NCI-H128 (cell line): ENCODE data around the gene LILRB4.
"Not testable (repeated sequence)": the region's sequence is repeated elsewhere in the genome, so short reads cannot be mapped to it uniquely, and the experiment has no call there.

Source experiments
- DNase-seq: peaks from one replicate; lab custom pipeline; 2025; ENCODE audit not compliant: unreplicated experiment; lab: John Stamatoyannopoulos, UW

Gene LILRB4

DNA sequence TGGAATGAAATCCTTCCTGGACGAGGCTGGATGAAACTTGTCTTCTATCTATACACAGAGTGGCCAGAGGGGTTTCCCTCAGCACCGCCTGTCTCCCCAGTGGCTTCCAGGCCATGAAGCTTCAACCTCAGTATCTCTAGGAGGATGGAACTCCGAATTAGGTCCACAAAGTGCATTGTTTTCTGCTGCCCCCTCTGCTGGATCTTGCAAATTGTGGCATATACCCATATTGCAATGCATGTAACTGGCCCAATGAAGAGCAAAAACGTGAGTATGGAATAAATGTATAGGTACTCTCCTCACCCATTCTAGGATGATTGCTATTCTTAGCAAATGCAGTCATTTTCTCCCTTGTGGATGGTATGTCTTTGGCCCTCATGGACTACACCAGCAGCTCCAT is 14.7 kb upstream of the LILRB4 start:
- DNase-seq, result no peak

DNA sequence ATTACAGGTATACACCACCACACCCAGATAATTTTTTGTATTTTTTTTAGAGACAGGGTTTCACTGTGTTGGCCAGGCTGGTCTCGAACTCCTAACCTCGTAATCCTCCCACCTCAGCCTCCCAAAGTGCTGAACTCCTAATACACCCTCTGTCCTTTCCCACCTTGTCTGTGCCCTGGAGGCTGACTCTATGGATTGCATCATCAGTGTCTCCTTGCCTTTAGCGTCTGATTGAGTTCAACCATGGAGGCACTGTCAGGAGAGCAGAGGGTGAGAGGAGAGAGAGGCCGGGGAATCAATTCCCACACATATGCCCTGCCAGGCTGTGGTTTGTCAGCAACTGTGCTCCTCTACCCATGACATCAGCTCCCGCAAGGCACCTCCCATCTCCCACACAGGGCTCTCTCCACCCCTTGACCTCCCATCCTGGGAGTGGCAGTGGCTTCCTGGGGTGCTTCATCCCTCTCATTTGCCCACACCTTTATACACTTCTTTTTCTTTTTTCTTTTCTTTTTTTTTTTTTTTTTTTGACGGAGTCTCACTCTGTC is 12.6 kb upstream of the LILRB4 start:
- no peak for DNase-seq

DNA sequence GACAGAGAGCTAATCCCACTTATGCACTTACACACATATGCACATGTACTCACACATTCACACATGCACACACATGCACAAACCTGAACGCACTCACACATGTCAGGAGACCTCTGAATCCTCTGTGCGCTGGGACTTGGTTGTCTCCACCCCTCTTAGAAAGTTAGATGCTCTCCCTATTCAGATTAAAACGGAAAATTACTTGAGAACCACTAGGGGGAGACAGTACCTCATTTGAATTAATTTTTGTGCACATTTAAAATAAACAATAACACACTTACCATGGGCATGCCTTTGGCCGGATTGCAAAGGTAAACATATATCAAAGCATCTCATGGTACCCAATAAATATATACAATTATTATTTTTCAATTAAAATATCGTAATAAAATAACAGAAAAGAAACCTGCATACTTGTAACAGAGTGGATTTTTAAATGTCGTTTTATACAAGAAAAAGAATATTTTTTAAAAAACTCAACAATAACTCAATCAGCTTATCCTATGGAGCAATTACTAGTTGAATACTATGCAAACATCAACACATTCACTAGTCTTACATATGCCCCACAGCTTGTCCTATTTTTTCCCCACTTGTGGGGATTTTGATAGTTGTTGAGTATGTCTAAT is 9.5 kb upstream of the LILRB4 start:
- DNase-seq, result no peak

DNA sequence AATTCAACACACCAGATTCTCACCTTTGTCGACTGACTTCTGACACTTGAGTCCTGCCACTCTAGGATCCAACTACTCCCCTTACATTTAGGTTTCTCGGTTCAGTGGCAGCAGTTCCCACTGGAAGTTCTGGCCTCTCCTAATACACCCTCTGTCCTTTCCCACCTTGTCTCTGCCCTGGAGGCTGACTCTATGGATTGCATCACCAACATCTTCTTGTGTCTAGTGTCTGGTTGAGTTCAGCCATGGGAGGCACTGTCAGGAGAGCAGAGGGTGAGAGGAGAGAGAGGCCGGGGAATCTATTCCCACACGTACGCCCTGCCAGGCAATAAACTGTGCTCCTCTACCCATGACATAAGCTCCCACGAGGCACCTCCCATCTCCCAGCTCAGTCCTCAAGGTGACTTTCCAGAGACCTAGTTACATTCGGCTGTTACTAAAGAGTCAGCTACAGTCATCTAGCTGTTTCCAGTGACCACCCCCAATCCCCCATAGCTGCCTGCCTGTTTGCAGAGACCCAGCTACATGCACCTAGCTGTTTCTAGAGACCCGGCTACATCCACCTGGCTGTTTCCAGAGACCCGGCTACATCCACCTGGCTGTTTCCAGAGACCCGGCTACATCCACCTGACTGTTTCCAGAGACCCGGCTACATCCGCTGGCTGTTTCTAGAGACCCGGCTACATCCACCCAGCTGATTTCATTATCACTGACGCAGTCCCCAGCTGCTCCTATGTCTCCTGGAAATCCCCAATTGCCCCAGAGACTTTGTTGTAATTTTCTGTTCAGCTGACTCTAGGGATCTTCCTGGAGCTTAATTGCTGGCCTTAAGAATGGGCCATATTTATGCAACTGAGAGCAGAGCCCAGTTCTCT is 8.1 kb upstream of the LILRB4 start:
- DNase-seq, result no peak

DNA sequence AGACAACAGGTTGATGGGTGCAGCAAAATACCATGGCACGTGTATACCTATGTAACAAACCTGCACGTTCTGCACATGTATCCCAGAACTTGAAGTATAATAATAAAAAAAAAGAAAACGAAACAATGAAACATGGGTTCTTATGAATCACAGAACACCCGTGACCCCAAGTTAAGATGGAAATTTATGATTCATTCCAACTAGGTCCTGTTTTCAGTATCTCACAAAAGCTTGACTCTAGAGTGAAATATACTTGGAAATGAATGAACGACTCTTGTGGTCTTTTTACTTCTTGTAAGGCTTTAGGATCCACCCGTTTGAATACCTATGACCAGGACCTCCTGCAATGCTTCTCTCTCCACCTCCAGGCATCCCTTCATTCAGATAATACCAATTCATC is 3.5 kb upstream of the LILRB4 start:
- DNase-seq, result no peak

DNA sequence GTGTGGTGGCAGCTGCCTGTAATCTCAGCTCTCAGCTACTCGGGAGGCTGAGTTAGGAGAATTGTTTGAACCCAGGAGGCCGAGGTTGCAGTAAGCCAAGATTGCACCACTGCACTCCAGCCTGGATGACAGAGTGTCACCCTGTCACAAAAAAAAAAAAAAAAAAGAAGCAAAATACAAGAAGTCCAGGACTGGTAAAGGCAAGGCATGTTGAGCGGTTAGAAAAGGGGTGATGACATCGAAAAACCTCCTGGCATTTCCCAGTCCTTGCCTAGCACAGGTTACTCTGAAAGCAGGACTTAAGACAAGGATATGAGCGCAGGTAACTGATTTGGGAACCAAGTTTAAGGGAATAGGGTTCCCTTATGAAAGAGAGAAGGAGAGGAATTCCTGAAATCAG is 2.5 kb upstream of the LILRB4 start:
- DNase-seq, result no peak

DNA sequence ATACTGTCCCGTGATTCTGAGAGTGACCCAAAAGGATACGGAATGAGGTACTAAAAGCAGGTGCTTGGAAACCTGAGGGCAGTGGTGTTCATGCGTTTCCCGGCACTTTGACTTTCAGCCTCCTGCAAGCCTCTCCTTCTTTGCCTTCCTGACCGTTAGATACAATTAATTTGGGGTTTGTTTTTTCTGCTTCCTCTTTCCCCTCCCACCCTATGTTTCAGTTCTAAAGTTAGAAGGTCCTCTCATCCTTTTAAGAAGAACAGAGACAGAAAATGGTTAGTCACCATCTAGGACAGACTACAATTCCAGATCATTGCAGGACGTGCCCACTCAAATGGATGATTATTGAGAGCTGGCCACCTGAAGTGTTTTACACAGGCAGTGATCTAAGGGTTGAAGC is 1.8 kb upstream of the LILRB4 start:
- DNase-seq, result no peak

DNA sequence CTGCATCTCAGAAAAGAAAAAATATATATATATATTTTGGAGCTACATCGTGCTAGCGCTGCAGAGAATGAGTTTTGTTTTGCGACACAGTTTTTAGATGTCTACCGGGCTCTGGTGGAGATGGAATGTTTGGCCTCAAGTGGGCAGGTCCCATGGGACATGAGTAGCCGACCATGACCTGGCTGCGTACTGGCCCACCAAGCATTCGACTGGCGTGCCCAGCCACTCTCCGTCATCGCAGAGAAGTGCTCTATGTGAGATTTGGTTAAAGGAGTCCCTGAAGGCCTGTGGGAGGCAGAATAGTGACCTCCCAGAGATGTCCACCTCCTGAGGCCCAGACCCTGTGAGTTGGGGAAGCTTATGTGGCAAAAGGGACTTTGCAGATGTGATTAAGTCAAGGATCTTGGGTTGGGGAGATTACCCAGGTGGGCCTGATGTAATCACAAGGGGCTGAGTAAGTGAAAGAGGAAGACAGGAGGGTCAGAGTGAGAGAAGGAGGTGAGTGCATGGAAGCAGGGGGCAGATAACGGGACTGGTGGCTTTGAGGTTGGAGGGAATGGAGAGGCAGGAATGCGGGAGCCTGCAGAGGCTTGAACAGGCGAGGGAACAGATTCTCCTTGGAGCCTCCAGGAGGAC is 821 bp upstream of the LILRB4 start:
- no peak for DNase-seq

DNA sequence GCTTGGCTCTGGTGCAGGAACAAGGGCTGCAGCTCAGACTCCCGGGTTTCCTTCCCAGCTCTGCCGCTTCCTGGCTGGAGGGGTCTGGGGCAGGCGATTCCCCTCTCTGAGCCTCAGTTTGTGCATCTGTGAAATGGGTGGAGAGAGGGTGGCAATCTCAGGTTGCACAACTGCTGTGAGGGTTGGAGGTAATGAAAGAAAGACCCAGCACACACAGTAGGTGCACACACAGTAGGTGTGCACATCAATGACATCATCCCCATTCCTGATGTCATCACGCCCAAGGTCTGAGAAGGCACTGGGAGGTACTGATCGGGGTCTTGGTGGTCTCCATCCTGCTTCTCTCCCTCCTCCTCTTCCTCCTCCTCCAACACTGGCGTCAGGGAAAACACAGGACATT is 2.7 kb downstream of the LILRB4 start:
- DNase-seq, result no peak

DNA sequence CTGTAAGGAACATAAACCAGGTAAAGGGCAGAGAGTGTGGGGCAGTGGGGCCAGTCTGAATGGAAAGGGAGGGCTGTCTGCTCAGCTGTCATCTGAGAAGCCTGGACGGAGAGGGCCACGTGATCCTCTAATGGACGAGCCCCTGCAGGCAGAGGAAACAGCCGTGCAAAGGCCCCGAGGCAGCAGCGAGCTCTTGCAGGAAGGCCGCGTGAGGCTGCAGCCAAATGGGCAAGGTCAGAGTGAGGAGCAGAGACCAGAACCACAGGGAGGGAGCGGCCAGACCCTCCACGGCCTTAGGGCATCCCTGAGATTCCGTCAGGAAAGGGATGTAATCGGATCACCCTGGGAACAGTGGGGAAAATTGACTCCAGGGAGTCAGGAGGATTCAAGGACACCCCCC is 4.4 kb downstream of the LILRB4 start:
- DNase-seq, result no peak

DNA sequence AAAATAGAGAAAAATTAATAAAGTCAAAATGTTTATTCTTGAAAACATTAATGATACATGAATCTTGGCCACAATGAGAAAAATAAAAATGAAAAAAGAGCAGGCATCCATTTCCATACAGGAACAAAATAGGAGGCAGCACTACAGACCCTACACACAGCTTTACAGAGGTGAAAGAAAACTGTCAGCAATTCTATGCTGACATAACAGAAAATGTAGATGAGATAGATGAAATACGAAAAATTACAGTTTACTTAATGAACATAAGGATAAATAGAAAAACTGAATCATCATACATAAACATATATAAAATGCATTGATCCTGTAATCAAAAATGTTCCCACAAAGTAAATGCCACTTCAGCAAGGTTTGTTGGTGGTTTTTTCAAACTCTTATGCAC is 5.6 kb downstream of the LILRB4 start:
- DNase-seq, result no peak

DNA sequence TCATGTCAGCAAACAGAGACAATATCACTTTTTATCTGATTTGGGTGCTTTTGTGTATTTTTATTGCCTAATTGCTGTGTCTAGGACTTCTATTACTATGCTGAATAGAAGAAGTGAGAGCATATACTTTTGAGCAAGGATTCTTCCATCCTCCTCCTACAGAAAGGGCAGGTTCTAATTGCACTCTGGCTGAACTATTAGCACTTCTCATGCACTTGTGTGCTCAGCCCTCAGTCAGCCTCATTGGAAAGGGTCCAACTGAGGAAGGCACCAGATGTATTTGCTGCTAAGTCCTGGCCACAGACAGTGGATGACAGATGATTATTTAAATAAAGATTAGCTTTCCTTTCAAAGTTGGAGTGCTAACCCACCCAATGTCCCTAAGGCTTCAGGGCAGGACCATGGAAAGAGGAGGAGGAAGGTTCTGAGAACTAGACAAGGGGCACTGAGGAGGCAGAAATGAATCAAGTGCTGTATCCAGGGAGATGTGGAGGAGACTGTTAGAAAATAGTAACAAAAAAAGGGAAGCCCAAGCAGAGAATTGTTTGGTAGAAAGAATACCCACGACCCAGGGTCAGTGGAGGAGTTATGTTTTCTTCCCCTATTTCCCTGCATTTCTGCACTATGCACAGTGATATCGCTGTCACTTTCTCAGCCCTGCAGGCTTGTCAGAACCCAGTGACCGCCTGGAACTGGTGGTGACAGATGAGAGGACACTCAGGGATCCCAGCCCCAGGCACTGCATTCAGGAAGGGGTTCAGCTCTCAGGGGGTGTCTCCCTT is 8.0 kb downstream of the LILRB4 start:
- no peak for DNase-seq

DNA sequence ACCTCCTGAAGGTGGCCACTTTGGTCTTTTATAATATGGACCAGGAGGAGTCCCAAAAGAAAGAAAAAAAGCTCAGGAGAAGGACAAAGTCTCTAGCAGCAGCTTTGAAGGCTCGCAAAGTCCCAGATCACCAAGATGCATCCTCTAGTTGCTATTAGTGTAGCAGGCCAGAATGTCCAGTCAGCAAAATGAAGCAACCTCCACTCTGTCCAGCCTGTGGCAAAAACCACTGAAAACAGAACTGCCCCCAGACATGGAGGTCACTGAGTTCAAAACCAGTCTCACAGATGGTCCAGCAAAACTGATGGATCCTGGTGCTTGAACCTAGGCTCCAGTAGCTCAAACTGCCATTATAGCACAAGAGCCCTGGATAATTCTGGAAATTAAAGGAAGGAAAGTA is 10.4 kb downstream of the LILRB4 start:
- no peak for DNase-seq

DNA sequence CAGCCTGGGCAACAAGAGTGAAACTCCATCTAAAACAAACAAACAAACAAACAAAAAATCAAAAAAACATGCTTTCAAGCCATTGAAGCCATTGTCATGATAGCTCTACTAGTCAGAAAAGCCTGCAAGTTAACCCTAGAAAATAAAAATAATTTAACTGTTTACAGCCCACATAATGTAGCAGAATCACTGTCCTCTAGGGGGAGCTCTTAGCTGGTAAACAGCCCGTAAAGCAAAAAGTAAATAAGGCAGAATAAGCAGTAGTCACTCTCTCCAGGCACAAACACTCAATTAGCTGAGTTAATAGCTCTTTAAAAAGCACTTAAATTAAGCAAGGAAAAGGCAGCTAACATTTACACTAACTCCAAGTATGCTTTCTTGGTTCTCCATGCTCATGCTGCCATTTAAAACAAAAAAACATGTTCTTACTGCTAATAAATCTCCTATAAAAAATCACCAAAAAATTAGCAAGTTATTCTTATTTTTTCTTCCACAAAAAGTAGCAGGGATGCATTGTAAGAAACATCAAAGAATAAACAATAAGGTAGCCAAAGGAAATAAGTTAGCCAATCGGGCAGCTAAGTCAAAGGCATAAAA is 11.3 kb downstream of the LILRB4 start:
- no peak for DNase-seq

DNA sequence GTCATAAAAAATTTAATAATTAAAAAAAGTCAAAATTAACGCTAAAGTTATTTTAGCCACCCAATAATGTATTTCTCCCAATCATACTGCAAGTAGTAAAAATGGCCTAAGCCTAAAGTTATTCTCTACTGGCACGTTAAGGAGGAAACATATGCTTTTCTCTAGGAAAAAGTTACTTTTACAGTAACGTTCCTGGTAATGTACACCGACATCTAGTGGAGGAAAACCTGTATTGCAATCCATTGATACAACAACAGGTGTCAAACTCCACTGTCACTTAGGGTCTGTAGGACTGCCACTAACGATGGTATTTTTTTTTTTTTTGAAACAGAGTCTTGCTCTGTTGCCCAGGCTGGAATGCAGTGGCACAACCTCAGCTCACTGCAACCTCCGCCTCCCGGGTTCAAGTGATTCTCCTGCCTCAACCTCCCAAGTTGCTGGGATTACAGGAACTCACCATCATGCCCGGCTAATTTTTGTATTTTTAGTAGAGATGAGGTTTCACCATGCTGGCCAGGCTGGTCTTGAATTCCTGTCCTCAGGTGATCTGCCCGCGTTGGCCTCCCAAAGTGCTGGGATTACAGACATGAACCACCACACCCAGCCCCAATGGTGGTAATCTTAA is 13.5 kb downstream of the LILRB4 start:
- not testable (repeated sequence) for DNase-seq

DNA sequence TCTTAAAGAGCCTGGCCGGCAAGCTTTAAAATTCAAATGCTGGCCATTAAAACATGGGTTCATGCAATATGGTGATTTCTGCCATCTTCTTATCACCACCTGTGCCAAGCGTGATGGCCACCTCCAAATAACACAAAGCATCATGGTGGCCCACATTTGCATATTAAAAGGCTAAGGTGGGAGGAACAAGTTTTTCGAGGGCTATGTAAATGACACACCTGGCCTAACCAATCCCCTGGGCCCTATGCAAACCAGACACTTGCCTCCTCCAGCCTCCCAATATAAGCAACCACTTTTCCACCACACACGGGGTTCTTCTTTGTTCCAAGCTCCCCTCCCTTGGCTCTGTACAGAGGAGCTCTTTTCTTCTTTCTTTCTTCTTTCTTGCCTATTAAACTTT is 14.4 kb downstream of the LILRB4 start:
- DNase-seq, result no peak

DNA sequence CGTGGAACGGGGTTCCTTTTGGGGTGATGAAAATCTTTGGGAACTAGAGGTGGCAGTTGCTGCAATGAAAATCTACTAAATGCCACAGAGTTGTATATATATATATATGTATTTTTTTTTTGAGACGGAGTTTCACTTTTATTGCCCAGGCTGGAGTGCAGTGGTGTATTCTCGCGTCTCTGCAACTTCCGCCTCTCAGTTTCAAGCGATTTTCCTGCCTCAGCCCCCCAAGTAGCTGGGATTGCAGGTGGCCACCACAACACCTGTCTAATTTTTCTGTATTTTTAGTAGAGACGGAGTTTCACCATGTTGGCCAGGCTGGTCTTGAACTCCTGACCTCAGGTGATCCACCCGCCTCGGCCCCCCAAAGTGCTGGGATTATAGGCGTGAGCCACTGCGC is 18.8 kb downstream of the LILRB4 start:
- not testable (repeated sequence) for DNase-seq

DNA sequence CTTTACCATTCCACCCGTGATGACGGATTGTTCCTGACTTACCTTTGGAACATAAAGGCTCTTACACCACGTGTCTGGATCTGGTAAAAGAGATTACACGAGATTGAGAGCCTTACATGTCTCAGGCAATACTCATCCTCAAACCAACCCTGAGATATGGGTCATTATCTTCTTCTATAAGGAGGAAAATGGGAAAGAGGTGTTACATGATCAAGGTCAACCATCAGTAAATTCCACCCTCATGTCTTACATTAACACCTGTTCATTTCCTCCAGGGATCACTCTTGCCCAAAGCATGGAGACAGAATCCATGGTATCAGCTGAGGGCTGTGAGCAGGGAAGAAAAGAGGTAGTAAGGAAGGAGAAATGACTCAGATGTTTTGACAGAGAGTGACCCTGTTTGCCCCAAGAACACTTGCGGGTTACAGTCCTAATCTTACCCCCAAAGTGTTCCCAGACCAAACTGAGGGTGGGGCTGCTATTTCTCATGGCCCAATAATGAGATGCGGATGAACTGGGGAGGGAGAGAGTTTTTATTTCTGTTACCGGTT is 19.6 kb downstream of the LILRB4 start:
- no peak for DNase-seq

DNA sequence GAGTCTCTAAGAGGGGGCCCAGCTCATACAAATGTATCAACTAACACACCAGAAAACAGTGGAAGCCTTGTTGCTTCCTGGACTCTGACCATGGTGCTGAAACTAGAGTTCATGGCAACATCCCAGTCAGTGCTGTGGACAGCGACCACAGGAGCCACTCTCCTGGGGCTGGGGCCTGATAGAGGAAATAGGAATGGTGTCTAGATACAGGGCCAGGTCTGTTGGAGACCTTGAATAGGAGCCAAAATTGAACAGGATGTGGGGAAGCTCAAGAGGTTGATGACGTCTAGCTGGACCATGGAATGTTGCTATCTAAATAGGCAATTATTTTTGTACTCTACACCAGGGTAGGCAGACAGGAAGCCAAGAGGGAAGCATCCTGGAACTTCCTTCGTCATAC is 21.7 kb downstream of the LILRB4 start:
- DNase-seq, result no peak
